A549 (cell line): ENCODE results near the gene GALNT12. TPM values are rescaled to one million over a fixed set of nuclear protein-coding genes. Genes with fewer than 3 reads are reported as not detected.

Experiments
- ATAC-seq, 2 experiments: fragments of 200-7000 bp in 1 of 2; fragments of >200 bp in 1 of 2; cut with Nextera tagmentation in 1 of 2; cut with Tn5 transposase in 1 of 2; 3 replicates each; pipeline versions ENCODE4 v1.8.0 to v1.9.1; 2018 to 2020; ENCODE audit warnings: mild to moderate bottlenecking in 1 of 2, moderate library complexity in 1 of 2
- CTCF ChIA-PET: fragments of 300-600 bp; sonication (Branson Sonifier 250); formaldehyde crosslinking; extraction: SDS; loops from one replicate; lab custom pipeline; 2021; ENCODE audit warnings: antibody characterized with exemption, inconsistent platforms; lab: Yijun Ruan, JAX
- POLR2A ChIA-PET: fragments of 350-600 bp; formaldehyde crosslinking; extraction: SDS; loops from one replicate; lab custom pipeline; 2021; ENCODE audit warnings: antibody characterized with exemption, inconsistent platforms; lab: Yijun Ruan, JAX
- DNase-seq, 2 experiments: peaks; one replicate each; pipeline versions ENCODE4 v3.0.0 to v3.0.0-alpha.2; 2011 to 2016; ENCODE audit warnings: low read depth in 1 of 2, low spot score in 1 of 2
- FAIRE-seq: peaks from 2 replicates; lab custom pipeline; 2011; peaks lifted over from hg19 to GRCh38; lab: Jason Lieb, UNC
- H3K27ac ChIP-seq, 2 experiments: fragments of >200 bp; sonication (Bioruptor Twin); formaldehyde crosslinking; 3 replicates each; pipeline ENCODE4 v1.5.1; 2016 to 2017
- H3K4me1 ChIP-seq: fragments of >200 bp; sonication (Bioruptor Twin); formaldehyde crosslinking; 3 replicates; pipeline ENCODE4 v1.6.1; 2016
- H3K4me2 ChIP-seq: fragments of >200 bp; sonication (Bioruptor Twin); formaldehyde crosslinking; 3 replicates; pipeline ENCODE4 v1.6.1; 2016
- H3K4me3 ChIP-seq: fragments of >200 bp; sonication (Bioruptor Twin); formaldehyde crosslinking; 3 replicates; pipeline ENCODE4 v1.5.1; 2016
- H3K9me3 ChIP-seq: fragments of >200 bp; sonication (Bioruptor Twin); formaldehyde crosslinking; 3 replicates; pipeline ENCODE4 v1.6.1; 2016
- ATOH8 ChIP-seq: fragments of 250-450 bp; sonication (Bioruptor Pico); IDR thresholded peaks from 2 replicates; pipeline ENCODE4 v1.5.0; 2020; ENCODE audit warnings: low read depth, mild to moderate bottlenecking, moderate library complexity
- CEBPB ChIP-seq, 2 experiments: fragments of >200 bp in 1 of 2; sonication (Bioruptor Twin) in 1 of 2; formaldehyde crosslinking in 1 of 2; IDR thresholded peaks; 2 replicates each; pipeline ENCODE4 v1.6.1; 2012 to 2016
- CHD2 ChIP-seq: fragments of 150-350 bp; IDR thresholded peaks from 2 replicates; pipeline ENCODE4 v1.6.1; 2014; ENCODE audit warnings: low read length; ENCODE audit not compliant: partially characterized antibody
- EHF ChIP-seq: fragments of 250-450 bp; sonication (Bioruptor Pico); IDR thresholded peaks from 2 replicates; pipeline ENCODE4 v1.5.0; 2020; ENCODE audit warnings: mild to moderate bottlenecking
- EHMT2 ChIP-seq: fragments of 200-600 bp; sonication (generic); IDR thresholded peaks from 2 replicates; pipeline ENCODE4 v1.6.1; 2016; ENCODE audit warnings: antibody characterized with exemption, low read depth, mild to moderate bottlenecking, moderate library complexity
- EP300 ChIP-seq, 2 experiments: fragments of >200 bp; sonication (Bioruptor Twin); formaldehyde crosslinking; IDR thresholded peaks; 2 replicates in 1 of 2; 3 replicates in 1 of 2; pipeline ENCODE4 v1.6.1; 2016 to 2017
- HMGXB4 ChIP-seq: fragments of 250-450 bp; sonication (Bioruptor Pico); IDR thresholded peaks from 2 replicates; pipeline ENCODE4 v1.5.0; 2021; ENCODE audit warnings: mild to moderate bottlenecking, moderate library complexity, borderline replicate concordance
- HOXA7 ChIP-seq: fragments of 250-450 bp; sonication (Bioruptor Pico); IDR thresholded peaks from 2 replicates; pipeline ENCODE4 v1.5.0; 2020; ENCODE audit warnings: mild to moderate bottlenecking, moderate library complexity
- HOXB13 ChIP-seq: fragments of 250-450 bp; sonication (Bioruptor Pico); IDR thresholded peaks from 2 replicates; pipeline ENCODE4 v1.5.0; 2020; ENCODE audit warnings: low read depth, mild to moderate bottlenecking, moderate library complexity
- JUN ChIP-seq, 2 experiments: fragments of >200 bp; sonication (Bioruptor Twin); formaldehyde crosslinking; IDR thresholded peaks; 2 replicates in 1 of 2; 3 replicates in 1 of 2; pipeline ENCODE4 v1.6.1; 2016 to 2017
- JUNB ChIP-seq: fragments of >200 bp; sonication (Bioruptor Twin); formaldehyde crosslinking; IDR thresholded peaks from 2 replicates; pipeline ENCODE4 v1.6.1; 2016
- KDM5A ChIP-seq: fragments of 200-600 bp; sonication (generic); IDR thresholded peaks from 2 replicates; pipeline ENCODE4 v1.6.1; 2016; ENCODE audit warnings: antibody characterized with exemption, mild to moderate bottlenecking
- MAFK ChIP-seq: fragments of 450-650 bp; IDR thresholded peaks from 2 replicates; pipeline ENCODE4 v1.6.1; 2014; ENCODE audit not compliant: partially characterized antibody
- MAZ ChIP-seq: fragments of 150-350 bp; IDR thresholded peaks from 2 replicates; pipeline ENCODE4 v1.6.1; 2014; ENCODE audit warnings: antibody characterized with exemption, low read depth, low read length, borderline replicate concordance
- MYC ChIP-seq: IDR thresholded peaks from 2 replicates; pipeline ENCODE4 v1.6.1; 2012; ENCODE audit warnings: mild to moderate bottlenecking, inconsistent platforms, low read length, improper control_type of control experiment, borderline replicate concordance
- NFE2L2 ChIP-seq: fragments of 150-350 bp; conservative IDR thresholded peaks from 2 replicates; pipeline ENCODE4 v1.6.1; 2014; ENCODE audit warnings: low read length
- RAD21 ChIP-seq, 2 experiments: fragments of >200 bp in 1 of 2; sonication (Bioruptor Twin) in 1 of 2; formaldehyde crosslinking in 1 of 2; IDR thresholded peaks in 1 of 2; conservative IDR thresholded peaks in 1 of 2; 2 replicates in 1 of 2; 3 replicates in 1 of 2; pipeline ENCODE4 v1.6.1; 2012 to 2018; ENCODE audit warnings: inconsistent platforms in 1 of 2
- RCOR1 ChIP-seq: fragments of 150-350 bp; IDR thresholded peaks from 2 replicates; pipeline ENCODE4 v1.6.1; 2014; ENCODE audit warnings: antibody characterized with exemption, low read length, low read depth
- RFX5 ChIP-seq: fragments of 450-650 bp; IDR thresholded peaks from 2 replicates; pipeline ENCODE4 v1.7.1; 2014; ENCODE audit warnings: antibody characterized with exemption, mild to moderate bottlenecking, moderate library complexity
- TP53 ChIP-seq: fragments of 250-450 bp; sonication (Bioruptor Pico); IDR thresholded peaks from 2 replicates; pipeline ENCODE4 v1.5.0; 2021; ENCODE audit warnings: mild to moderate bottlenecking, moderate library complexity
- ZC3H11A ChIP-seq: fragments of 450-650 bp; IDR thresholded peaks from 2 replicates; pipeline ENCODE4 v1.6.1; 2014; ENCODE audit warnings: antibody characterized with exemption, mild to moderate bottlenecking
- ZSCAN20 ChIP-seq: fragments of 250-450 bp; sonication (Bioruptor Pico); IDR thresholded peaks from 2 replicates; pipeline ENCODE4 v1.8.0; 2022; ENCODE audit warnings: mild to moderate bottlenecking, moderate library complexity
- WGBS: methylation state at CpG from one replicate; pipeline ENCODE4 v1.1.6; 2017; ENCODE audit errors: missing lambda C conversion rate; 5-methylcytosine and 5-hydroxymethylcytosine counted together
- polyA plus RNA-seq, 4 experiments: library from polyadenylated mRNA; depleted of rRNA in 3 of 4; stranded (reverse); fragments of >200 nt; fragmentation: RNase III in 1 of 4; extraction: RNeasy Plus Mini Kit Qiagen cat#74134 plus additional on column Dnase treatment in 1 of 4; gene quantifications; 2 replicates in 3 of 4; 3 replicates in 1 of 4; pipeline ENCODE4 v1.2.3, GENCODE V29; 2011 to 2017
- TF ChIP-seq, protein P1 (sequence below): fragments of 200-600 bp; sonication (generic); IDR thresholded peaks from 2 replicates; pipeline ENCODE4 v1.6.1; 2016; ENCODE audit warnings: antibody characterized with exemption, mild to moderate bottlenecking, moderate library complexity
- TF ChIP-seq, protein P2 (sequence below): IDR thresholded peaks from 2 replicates; pipeline ENCODE4 v1.6.1; 2012
- TF ChIP-seq, protein P3 (sequence below): IDR thresholded peaks from 2 replicates; pipeline ENCODE4 v1.6.1; 2012
- TF ChIP-seq, protein P4 (sequence below): IDR thresholded peaks from 2 replicates; pipeline ENCODE4 v1.6.1; 2012; ENCODE audit warnings: low read depth, borderline replicate concordance

GALNT12 gene
- polyA plus RNA-seq, 2 of the 4 experiments (the other 2 are of a cell fraction): 3.2 to 7.3 TPM

- TF ChIP-seq JUN (IDR thresholded peaks at IDR 0.05) (no peak), MAZ (no peak), EP300 (IDR thresholded peaks at IDR 0.05) (no peak), RCOR1 (no peak)
Observed at GRCh38 chr9:98819231-98819630, 11.8 kb downstream of the GALNT12 start (continued).

- Histone ChIP-seq H3K4me3 (no peak overlapping the region), H3K27ac (no peak overlapping the region), H3K4me1 (no peaks in the 10 kb centered on the region)
- ChIA-PET CTCF (interaction anchor here (1.1 kb wide), 1 partner anchor 26 kb away, joined by 3 read pairs; no protein-coding TSS in a partner anchor), POLR2A (no interaction called here)
- TF ChIP-seq JUNB (no peak), MAFK (no peak), RCOR1 (no peak), EHF (CRISPR knock-in tag) (no peak), ZSCAN20 (no peak), ATOH8 (CRISPR knock-in tag) (no peak), NFE2L2 (no peak), JUN (IDR thresholded peaks at IDR 0.05) (no peak), HOXA7 (no peak), HMGXB4 (CRISPR knock-in tag) (no peak), TP53 (CRISPR knock-in tag) (no peak)
- TF ChIP-seq, protein P1, sequence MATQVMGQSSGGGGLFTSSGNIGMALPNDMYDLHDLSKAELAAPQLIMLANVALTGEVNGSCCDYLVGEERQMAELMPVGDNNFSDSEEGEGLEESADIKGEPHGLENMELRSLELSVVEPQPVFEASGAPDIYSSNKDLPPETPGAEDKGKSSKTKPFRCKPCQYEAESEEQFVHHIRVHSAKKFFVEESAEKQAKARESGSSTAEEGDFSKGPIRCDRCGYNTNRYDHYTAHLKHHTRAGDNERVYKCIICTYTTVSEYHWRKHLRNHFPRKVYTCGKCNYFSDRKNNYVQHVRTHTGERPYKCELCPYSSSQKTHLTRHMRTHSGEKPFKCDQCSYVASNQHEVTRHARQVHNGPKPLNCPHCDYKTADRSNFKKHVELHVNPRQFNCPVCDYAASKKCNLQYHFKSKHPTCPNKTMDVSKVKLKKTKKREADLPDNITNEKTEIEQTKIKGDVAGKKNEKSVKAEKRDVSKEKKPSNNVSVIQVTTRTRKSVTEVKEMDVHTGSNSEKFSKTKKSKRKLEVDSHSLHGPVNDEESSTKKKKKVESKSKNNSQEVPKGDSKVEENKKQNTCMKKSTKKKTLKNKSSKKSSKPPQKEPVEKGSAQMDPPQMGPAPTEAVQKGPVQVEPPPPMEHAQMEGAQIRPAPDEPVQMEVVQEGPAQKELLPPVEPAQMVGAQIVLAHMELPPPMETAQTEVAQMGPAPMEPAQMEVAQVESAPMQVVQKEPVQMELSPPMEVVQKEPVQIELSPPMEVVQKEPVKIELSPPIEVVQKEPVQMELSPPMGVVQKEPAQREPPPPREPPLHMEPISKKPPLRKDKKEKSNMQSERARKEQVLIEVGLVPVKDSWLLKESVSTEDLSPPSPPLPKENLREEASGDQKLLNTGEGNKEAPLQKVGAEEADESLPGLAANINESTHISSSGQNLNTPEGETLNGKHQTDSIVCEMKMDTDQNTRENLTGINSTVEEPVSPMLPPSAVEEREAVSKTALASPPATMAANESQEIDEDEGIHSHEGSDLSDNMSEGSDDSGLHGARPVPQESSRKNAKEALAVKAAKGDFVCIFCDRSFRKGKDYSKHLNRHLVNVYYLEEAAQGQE: no peak
- TF ChIP-seq, protein P2, sequence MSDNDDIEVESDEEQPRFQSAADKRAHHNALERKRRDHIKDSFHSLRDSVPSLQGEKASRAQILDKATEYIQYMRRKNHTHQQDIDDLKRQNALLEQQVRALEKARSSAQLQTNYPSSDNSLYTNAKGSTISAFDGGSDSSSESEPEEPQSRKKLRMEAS: no peak
- TF ChIP-seq, all 56 proteins: peak for 0
- 85% methylated on average over 2 of the region's 2 CpGs for WGBS
- Histone ChIP-seq H3K4me2 (no peak overlapping the region), H3K9me3 (0 out of 3 replicates have a peak, but pooled peaks cover 8% of the 10 kb centered on the region)
- DNase-seq (no peak), ATAC-seq (no peak), FAIRE-seq (no peak)
Observed at GRCh38 chr9:98821831-98822230, 14.4 kb downstream of the GALNT12 start.

DNA sequence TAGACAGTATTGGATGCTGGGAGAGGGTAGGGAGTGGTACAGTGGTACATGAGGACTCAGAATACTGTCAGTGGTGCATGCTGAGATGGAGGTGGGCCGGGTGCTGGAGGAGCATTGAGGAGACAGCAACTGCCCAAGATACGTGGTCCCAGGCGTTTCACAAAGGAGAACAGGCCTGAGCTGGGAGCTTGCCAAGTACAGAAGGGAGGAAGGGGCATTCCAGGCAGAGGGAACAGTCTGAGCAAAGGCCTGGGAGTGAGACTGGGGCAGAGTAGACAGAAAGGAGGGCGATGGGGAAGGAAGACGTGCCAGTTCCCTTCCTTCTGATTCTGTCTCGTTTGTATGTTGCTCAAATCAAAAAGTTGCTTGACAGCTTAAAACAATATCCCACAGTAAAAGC is 15.2 kb downstream of the GALNT12 start:
- DNase-seq: no peak
- H3K4me3 ChIP-seq: no peak overlapping the region
- no peak for ATAC-seq
- H3K4me2 ChIP-seq: no peak overlapping the region
- POLR2A ChIA-PET: no interaction called here
- WGBS: 70% methylated on average over 6 of the region's 6 CpGs
- no peak for FAIRE-seq
- CTCF ChIA-PET: interaction anchor here (0.6 to 1.1 kb wide), 2 partner anchors 25 to 343 kb away, joined by 3 read pairs; no protein-coding TSS in a partner anchor
- no peaks in the 10 kb centered on the region for H3K4me1 ChIP-seq
- 0 out of 3 replicates have a peak, but pooled peaks cover 8% of the 10 kb centered on the region for H3K9me3 ChIP-seq
- H3K27ac ChIP-seq: no peak overlapping the region
- TF ChIP-seq, protein P3, sequence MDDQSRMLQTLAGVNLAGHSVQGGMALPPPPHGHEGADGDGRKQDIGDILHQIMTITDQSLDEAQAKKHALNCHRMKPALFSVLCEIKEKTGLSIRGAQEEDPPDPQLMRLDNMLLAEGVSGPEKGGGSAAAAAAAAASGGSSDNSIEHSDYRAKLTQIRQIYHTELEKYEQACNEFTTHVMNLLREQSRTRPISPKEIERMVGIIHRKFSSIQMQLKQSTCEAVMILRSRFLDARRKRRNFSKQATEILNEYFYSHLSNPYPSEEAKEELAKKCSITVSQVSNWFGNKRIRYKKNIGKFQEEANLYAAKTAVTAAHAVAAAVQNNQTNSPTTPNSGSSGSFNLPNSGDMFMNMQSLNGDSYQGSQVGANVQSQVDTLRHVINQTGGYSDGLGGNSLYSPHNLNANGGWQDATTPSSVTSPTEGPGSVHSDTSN: no peak
- TF ChIP-seq JUNB (no peak), RFX5 (no peak), KDM5A (no peak), HOXB13 (CRISPR knock-in tag) (no peak), ZC3H11A (no peak), EHMT2 (no peak), CEBPB (IDR thresholded peaks at IDR 0.05) (no peak), MYC (no peak), HOXA7 (no peak), RAD21 (conservative IDR thresholded peaks at IDR 0.05 in 1 of 2, IDR thresholded peaks at IDR 0.05 in 1 of 2) (no peak), CHD2 (no peak)
- TF ChIP-seq, protein P4, sequence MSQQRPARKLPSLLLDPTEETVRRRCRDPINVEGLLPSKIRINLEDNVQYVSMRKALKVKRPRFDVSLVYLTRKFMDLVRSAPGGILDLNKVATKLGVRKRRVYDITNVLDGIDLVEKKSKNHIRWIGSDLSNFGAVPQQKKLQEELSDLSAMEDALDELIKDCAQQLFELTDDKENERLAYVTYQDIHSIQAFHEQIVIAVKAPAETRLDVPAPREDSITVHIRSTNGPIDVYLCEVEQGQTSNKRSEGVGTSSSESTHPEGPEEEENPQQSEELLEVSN: no peak
